Putamen (tissue), 1 donor: ENCODE results near the gene MAST4.

Source experiments
- DNase-seq: peaks from one replicate; pipeline ENCODE4 v3.0.0-alpha.2; 2016; ENCODE audit warnings: low spot score

Gene MAST4

DNA sequence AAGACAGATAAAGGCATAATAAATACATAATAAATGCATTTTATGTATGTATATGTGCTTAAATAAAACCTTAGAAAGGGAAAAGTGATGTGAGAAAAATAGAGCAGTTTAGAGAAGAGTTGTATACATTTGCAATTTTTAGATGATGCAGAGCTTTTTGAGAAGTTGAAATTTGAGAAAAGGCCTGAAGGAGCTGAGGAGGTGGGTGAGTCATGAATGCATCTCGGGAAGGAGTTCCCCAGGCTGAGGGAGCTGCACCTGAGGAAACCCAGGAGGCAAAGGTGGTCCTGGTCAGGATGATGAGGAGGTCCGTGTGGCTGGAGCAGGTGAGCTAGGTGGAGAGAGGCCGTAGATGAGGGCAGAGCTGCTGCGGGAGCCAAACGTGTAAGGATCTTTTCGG, 617.8 kb downstream of the MAST4 start:
- no peak for DNase-seq

- no peak for DNase-seq
Measured at GRCh38 chr5:67214707-67215447, 618.7 kb downstream of the MAST4 start.

- peak; percentile 41 for DNase-seq
Measured at GRCh38 chr5:67215519-67216471, 619.6 kb downstream of the MAST4 start.

- DNase-seq: no peak
Measured at GRCh38 chr5:67216564-67216963, 620.4 kb downstream of the MAST4 start.
